ENCODE measurements around the gene WDFY3.

GRCh38 chr4:84901740-84902281 lies 64.7 kb downstream of the WDFY3 start:
- TF ChIP-seq CTCF (IDR thresholded peaks at IDR 0.05) (no peak), POLR2A (IDR thresholded peaks at IDR 0.05) (no peak)
